SHP77 treated with DMSO at 0.1 percent for 48 hours (cell line): ENCODE results near the gene INPP4B.

Experiments
- DNase-seq: peaks from one replicate; lab custom pipeline; 2025; lab: John Stamatoyannopoulos, UW

Gene INPP4B

DNA sequence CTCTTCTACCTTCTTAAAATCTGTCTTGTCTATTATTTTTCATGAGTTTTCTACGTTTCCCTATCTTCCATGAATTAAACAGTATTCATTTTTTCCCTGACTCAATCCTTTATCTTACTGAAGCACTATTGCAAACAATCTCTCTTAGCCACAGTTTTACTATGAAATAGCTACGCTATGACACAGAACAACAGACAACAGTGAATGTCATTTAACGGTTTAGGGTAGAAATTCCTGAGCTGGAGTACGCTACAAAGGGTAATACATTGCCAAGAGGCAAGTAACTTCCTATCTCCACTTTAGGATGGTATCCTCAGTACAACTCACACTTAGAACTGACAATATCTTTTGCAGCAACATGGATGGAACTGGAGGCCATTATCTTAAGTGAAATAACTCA lies 552.6 kb downstream of the INPP4B start:
- DNase-seq, result no peak

DNA sequence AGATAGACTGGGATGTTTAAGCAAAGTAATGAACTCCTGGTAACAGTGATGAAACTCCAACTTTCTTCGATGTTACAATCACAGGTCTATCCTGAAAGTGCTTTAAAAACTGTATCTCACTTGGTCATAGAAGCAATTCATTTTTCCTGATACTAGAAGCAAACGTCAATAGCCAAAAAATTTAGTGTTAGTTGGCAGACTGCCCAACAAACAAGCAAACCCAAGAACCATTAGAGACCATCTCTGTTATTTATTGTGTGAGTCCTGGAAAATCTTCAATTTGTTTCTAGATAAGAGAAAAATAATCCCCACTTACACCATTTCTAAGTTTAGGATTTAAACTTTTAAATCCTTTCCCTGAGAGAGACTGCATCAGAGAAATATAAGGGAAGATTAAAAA lies 553.9 kb downstream of the INPP4B start:
- no peak for DNase-seq

DNA sequence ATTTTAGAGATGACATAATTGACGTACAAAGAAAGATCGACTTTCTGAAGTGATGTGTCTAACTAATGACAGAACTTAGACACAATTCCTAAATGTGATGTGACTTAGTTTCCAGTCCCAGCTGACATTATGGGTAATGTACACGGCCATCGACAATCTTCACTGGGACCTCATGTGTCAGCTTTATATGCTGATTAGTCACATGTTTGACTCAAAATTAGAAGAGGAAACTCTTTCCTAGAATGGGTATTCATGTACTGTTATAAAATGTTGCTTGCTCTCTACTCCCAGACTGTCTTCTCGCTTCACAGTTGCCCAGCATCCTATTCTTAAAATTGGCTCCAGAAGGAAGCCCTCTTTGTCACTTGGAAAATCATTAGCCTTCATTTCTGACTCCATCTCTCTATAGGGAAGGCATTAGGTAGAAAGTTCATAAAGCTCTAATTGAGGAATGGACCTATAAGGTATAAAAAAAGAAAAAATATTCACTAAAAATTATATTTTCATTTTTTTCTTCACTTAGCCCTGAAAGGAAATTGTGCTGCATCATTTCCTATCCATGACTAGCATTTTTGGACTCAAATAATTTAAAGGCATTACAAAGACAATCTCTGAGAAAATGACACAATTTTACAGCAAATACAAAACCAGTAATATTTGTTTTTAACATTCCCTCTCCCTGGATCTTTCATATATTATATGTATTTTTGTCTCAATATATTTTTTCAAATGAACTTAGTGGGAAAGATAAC lies 554.6 kb downstream of the INPP4B start:
- DNase-seq, result no peak

DNA sequence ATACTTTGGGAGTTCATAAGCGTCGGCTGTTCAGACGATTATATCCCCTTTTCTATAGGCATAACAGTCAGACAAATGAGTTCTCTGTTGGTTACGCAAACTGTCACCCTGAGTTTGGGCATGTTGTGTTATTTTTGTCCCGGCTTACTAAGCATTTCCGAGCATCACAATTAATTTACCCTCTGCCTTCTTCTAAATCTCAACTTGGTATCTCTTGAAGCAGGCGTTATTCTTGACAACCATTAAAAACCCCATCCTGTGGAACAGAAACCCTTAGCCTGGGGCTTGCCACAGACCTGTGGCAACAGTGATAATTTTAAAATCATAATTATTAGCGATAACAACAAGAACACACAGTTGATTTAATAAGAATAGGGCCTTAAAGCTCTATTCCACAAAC lies 558.7 kb downstream of the INPP4B start:
- DNase-seq, result no peak

DNA sequence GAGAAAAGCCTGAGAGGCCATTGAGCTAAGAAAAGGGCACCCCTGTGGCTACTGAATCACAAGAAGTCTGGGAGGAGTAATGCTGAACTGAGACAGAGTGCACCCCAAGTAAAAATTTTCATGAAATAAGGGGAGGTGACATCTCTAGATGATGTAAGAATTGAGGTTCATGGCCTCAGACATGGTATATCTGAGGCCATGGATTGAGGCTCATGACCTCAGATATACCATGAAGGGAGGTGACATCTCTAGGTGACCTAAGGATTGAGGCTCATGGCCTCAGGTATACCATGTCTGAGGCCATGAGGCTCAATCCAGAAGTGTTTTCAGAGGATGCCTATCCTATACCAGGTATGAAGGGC lies 560.9 kb downstream of the INPP4B start:
- no peak for DNase-seq

DNA sequence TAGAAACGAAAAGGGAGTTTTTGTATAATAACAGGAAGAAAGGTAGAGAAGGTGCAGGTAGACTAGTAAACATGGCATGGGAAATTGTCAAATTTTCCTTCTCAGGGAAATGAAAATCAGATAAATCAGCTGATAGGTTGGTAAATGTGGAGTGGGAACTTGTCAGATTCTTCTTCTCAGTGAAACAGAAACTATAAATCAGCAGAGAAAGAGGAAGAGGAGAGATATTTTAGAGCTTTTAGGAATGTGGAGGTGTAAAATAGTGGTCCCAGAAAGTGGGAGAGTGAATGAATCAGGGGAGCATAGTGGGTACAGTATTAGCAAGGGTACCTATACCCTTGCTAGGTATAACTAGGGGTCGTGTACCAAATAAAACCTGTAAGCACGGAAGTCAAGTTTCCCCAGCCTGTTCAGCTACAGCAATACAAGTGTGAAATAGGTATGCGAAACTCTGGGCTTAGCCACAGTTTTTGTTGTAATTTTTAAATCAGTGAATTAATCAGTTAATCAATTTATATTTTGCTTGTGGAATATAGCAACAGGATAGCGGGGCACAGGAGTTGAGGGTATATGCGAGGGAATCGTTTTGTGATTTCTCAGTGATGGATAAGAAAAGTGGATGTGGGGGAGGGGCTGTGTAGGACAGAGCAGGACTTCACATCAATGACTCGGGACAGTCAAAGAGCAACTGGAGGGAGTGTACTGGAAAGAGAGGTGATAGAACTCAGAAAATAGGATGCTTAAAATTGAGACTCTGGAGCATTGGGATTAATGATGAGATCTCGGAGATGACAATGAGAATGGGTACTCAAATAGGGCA lies 561.5 kb downstream of the INPP4B start:
- no peak for DNase-seq

DNA sequence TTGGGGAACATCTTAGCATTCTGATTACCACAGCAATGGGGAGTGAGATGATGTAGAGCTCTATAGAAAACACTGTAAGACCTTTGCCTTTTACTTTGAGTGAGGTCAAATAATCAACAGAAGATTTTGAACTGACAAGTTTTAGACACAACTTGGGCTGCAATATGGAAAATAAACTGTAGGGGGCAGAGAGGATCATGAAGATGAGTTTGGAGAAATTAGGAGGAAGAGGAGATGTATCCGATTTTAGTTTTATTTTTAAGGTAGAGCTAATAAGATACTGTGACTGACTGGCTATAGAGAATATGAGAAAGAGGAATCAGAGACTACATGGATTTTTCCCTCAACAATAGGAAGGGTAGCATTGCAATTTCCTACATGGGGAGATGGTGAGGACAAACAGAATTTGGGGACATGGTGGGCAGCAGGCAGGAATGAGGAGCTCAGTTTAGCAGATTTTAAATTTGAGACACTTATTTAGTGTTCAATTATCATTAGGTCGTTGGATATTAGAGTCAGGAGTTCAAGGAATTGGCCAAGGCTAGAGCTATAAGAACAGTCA lies 563.1 kb downstream of the INPP4B start:
- DNase-seq, result no peak

DNA sequence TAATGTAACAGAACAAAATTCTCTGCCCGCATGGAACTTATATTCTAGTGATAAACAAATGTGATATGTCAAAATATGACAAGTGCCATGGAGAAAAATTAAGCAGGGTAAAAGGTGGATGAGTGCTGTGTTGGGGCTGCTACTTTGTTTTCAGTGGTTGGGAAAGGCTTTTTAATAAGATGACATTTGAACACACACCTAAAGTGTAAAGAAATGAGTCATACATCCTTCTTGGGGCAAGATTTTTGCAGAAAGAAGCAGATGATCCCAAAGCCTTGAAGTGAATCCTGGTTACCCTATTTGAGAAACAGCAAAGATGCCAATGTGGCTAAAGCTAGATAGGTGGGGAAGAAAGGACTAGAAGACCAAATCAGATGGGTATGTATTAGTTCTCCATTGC lies 564.1 kb downstream of the INPP4B start:
- no peak for DNase-seq

DNA sequence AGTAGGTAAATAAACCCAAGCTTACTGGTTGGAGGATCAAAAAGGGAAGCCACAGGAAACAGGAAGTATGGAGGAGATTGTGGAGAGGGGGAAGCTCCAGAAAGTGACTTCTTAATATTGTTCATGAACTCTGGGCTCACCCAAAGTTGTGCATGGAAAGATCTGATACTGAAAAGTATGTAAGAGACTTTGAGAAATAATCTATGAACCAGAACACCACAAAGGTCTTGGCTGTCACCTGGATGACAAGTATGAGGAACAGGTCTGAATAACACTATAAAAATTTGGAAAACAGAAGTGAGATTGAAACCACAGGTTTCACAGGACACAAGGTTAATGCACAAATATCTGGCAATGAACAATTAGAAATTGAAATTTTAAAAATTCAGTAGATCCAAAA lies 567.4 kb downstream of the INPP4B start:
- no peak for DNase-seq

DNA sequence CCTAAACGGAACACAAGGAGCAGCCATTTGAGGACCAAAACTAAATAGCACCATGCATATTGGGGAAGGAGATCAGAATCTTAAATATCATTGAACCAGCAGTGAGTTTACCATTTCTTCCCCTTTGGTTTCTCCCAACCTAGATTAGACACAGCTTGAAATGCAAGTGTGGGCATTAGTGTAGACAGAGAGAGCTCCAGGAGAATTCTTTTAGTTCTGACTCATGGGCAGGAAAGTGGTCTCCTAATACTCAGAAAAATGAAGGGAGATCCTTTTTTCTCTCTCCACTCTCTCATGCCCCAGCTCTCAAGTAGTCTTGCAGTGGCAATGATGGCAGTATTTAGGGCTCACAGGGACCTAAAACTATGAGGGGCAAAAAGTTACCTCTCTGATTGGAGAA lies 567.9 kb downstream of the INPP4B start:
- DNase-seq, result no peak

DNA sequence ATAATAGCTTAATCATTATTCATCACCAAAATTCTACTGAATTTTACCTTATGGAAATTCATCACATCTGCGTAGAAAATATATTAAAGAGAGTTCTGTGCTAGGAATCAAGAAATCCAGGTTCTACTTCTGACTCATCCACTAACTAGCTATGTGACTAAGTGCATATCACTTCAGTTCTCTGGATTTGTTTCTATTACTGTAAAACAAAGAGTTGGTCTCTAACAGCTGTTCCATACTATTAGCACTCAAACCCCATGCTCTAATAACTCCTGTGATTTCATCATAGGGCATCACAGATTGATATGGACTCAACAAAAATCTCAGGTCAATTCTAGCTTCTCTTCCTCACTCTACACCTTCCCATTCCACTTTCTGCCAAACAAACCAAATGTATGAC lies 572.0 kb downstream of the INPP4B start:
- DNase-seq, result no peak

DNA sequence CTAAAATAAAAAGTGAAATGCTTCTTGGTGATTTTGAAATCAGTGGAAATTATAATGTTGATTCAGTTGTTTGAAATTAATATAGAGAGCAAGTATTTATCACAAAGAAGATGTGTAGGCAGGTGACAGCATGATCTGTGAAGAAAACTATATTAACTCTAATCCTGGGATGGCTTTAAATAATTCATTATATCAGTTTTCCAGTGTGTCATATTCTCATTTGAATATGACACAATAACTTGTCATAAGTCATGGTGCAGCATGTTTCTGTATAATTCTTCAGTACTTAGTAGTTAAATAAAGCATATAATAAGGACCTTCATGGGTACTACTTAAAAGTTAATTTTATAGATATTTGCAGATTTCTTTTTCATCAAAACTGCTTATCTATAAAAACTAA lies 573.6 kb downstream of the INPP4B start:
- DNase-seq, result no peak

DNA sequence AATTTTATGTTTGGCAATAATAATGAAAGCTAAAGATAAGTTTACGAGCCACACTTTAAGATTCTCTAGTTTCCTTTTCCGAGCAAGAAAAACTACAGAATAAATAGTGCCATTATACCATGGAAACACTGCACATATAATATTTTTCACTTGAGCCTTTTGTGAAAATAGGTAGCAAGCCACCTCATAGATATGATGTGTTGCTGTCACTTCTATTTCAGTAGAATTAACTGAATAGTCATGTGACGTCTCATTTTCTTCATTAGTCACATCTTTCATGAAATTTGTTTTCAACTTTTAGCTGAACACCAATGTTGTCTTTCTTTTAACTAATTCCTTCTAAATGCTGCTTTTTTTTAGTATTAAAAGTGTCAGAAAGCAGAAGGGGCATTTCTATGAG lies 574.3 kb downstream of the INPP4B start:
- DNase-seq, result no peak

DNA sequence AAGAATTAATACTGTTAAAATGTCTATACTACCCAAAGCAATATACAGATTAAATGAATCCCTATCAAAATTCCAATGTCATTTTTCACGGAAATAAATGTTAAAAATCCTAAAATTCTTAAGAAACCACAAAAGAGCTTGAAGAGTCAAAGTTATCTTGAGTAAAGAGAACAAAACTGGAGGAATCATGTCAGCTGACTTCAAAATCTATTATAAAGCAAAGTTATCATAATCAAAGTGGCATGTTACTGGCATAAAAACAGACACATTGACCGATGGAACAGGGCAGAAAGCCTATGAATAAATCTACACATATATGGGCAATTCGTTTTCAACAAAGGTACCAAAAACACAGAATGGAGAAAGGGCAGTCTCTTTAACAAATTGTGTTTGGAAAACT lies 579.0 kb downstream of the INPP4B start:
- no peak for DNase-seq

DNA sequence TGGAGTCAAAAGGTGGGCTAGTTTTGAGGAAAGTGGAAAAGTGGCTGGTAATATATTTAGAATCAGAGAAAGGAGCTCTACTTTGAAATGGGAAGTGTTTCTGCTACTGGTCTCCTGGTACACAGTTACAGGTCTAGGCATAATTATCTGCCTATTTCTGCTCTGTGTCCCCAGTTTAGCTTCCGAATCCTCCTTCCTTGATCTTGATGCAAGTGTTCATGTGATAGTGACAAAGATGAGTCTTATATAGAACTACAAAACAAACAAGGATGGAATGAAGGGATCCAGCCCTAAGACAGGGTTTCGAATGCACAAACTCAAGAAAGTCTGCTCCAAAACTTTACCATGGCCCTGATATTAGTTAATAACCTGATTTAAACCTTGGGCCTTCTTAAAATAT lies 580.2 kb downstream of the INPP4B start:
- DNase-seq, result no peak

DNA sequence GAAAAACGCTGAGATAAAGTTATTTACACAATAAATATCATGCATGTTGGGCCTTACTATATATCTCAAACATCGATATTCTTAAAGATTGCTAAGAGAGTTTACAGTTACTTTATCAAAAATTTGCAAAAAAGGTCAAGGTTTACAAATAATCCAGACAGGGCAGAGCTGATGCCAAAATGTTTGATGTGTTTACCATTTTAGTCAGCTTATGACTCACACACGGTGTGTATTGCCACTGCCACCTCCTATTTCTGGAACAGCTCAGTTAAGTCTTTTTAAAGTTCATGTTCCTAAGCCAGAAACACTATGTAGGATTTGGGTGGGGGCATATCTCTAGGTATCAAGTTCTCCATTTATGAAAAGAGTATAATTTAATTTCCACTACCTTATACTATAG lies 580.6 kb downstream of the INPP4B start:
- DNase-seq, result no peak

DNA sequence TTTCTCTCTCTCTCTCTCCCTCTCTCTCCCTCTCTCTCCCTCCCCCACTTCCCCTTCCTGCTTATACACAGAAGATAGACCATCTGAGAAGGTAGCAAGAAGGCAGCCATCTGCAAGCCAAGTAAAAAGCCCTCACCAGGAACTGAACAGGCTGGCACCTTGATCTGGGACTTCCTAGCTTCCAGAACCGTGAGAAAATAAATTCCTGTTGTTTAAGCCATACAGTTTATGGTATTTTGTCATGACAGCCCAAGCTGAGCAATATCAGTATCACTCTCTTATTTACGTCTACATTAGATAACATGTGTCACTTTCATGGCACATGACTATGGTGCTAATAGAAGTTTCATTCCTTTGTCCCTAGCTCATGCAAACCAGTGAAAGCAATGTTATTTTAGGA lies 581.1 kb downstream of the INPP4B start:
- no peak for DNase-seq

DNA sequence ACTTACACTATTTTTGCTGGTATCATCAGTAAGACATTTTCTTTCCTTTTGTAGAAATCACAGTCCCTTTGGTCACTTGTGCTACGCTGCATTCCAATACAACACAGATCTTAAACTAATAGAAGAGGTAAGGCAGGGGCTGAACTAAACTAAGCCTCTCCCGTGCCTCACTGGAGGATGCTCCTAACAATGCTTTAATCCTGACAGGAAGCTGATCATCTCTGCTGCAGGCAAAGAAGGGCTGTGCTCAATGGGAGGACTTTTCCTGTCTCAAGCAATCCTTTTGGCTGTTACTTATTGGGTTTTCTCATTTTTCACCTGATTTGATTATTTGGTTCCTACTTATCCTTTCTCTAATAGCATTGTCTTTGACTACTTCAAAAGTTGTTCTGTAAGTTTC lies 583.1 kb downstream of the INPP4B start:
- DNase-seq, result no peak

DNA sequence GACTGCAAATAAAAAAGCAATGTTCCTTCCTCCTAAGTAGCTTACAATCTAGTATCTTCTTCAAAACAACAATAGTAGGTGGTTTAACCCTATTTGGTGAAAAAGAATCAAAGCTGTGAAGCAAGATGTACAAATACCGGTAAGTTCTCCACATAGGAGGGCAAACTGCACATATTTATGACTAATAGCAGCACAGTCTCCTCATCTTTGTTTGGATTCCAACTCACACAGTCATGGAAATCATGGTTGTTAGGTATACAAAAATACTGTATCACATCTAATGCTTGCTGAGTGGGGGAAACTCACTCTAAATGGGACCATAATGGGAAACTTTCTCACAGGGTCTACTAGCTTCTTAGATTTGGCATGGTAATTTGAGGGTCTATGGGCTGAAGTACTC lies 597.2 kb downstream of the INPP4B start:
- DNase-seq, result no peak

DNA sequence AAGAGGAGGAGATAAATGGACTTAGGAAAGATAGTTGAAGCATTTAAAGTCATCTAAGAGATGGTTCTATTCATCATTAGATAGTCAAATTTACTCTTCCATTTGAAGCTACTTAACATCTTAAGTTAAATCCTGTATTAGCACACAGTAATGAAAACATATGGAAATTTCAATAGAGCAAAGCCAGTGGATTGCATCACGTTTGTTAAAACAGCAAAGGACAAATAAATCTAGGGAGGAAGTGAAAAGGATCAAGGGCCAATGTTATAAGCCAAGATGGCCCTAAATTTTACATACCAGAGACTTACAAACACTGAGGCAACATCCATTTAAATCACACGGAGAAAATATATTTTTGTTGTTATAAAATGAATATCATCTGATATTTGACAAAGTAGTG lies 602.8 kb downstream of the INPP4B start:
- DNase-seq, result no peak

DNA sequence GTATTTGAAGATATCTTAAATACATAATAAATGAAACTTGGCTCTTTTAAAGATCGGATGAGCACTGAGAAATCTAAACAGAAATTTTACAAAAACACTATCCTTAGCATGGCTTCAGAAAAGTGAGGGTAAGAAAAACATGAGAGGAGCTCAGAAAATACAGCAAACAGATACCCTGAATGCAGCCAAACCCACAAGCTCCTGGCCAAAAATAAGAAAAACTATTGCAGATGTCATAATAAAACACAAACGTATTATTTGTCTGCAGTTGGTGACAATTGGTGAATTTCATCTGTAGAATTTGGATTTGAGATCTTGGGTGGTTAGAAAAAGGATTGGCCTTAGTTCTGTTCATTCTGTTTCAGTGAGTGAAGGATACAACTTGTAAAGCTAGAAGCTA lies 603.9 kb downstream of the INPP4B start:
- no peak for DNase-seq

DNA sequence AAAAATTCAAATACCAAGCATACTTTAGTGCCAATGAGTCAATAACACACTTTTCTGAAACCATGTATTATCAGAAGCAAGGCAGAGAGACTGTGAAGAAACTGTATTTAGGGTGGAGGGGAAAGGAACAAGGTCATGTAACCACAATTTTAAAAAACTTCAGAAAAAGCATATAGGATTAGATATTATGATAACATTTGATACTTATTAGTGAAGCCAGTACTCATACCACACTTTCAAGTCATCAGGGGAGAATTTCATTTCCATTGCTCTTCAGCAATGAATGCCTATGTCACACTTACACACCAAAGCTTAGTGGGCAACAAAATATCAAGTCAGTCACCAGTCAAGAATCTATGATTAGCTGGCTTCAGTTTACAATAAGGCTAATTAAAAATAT lies 607.5 kb downstream of the INPP4B start:
- no peak for DNase-seq

DNA sequence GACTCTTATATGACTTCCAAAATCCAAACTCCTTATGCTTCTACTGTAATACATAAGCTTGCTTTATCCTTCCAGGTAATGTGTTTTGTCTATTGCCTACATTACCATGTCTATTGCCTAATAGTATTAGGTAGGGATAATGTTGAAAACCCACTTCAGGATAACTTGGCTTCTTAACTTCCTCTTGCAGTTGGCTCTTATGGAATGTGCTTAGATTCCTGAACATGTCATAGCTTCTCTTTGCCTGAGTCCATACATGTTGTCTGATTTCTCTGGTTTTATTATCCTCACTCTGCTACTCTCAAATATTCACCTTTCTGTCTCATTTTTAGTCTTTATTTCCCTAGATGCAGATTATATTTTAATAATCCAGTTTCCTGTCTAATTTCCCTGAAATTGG lies 609.8 kb downstream of the INPP4B start:
- no peak for DNase-seq

DNA sequence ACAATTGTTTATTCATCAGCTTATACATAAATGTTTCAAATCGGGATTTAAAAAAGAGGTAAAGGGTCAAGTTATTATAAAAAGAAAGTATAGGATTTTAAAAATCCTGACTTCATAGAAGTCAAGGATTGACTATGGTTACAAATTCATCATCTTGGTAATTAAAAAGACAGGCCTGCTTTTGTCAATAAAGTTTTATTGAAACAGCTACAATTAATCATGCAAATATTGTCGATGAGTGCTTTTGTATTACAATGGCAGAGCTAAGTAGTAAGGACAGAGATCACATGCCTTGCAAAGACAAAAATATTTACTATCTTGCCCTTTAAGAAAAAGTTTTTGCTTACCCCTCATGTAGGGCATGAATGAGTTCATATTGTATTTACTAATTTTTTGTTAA lies 614.3 kb downstream of the INPP4B start:
- no peak for DNase-seq
